ENCODE results near the gene JAK2. TPM values are rescaled to one million over a fixed set of nuclear protein-coding genes. Genes with fewer than 3 reads are reported as not detected.
"Not testable (repeated sequence)": the region's sequence is repeated elsewhere in the genome, so short reads cannot be mapped to it uniquely, and the experiment has no call there.

The JAK2 gene
- total RNA-seq, 1 donor from 2014 or later = 9.0 TPM

DNA sequence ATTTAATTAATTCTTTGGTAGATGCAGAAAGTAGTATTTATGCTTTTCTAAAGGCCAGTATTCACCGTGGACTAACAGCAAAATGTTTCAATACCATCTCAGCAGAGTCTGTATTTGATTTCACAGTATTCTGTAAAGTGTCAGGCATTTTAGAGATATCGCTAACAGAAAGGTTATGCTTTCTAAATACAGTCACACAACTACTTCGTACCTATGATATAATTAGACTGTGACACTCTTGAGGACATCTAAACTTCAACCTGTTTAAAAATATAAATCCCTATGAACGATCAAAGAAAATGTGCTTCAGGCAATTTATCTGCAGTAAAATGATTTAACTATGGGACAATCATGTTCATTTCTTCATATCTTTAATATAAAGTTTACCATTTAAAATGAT, 41.7 kb upstream of the JAK2 start:
- H3K36me3 ChIP-seq (ENCODE audit: control insufficient read depth, insufficient read depth, low read length) = no peaks in the 10 kb centered on the region
- H3K27me3 ChIP-seq (ENCODE audit: control insufficient read depth, insufficient read depth, low read length) = no peaks in the 10 kb centered on the region
- no peak for FAIRE-seq
- no peak for DNase-seq (ENCODE audit: low read depth)
- TF ChIP-seq, protein P1, sequence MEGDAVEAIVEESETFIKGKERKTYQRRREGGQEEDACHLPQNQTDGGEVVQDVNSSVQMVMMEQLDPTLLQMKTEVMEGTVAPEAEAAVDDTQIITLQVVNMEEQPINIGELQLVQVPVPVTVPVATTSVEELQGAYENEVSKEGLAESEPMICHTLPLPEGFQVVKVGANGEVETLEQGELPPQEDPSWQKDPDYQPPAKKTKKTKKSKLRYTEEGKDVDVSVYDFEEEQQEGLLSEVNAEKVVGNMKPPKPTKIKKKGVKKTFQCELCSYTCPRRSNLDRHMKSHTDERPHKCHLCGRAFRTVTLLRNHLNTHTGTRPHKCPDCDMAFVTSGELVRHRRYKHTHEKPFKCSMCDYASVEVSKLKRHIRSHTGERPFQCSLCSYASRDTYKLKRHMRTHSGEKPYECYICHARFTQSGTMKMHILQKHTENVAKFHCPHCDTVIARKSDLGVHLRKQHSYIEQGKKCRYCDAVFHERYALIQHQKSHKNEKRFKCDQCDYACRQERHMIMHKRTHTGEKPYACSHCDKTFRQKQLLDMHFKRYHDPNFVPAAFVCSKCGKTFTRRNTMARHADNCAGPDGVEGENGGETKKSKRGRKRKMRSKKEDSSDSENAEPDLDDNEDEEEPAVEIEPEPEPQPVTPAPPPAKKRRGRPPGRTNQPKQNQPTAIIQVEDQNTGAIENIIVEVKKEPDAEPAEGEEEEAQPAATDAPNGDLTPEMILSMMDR (IDR thresholded peaks at IDR 0.05; ENCODE audit: insufficient read depth, low read length, severe bottlenecking) = no peak
- H3K4me3 ChIP-seq (ENCODE audit: low read depth, low read length) = no peak overlapping the region

- H3K4me3 ChIP-seq (ENCODE audit: low read depth, low read length); H3K36me3 ChIP-seq (ENCODE audit: control insufficient read depth, insufficient read depth, low read length); H3K27me3 ChIP-seq (ENCODE audit: control insufficient read depth, insufficient read depth, low read length); FAIRE-seq: not testable (repeated sequence)
- DNase-seq (ENCODE audit: low read depth) = peak; percentile 69
These were observed 40.5 kb upstream of the JAK2 start for GRCh38 chr9:4944431-4945211.

- H3K36me3 ChIP-seq (ENCODE audit: control insufficient read depth, insufficient read depth, low read length) = no peaks in the 10 kb centered on the region
- TF ChIP-seq, protein P1 (IDR thresholded peaks at IDR 0.05; ENCODE audit: insufficient read depth, low read length, severe bottlenecking) = no peak
- FAIRE-seq = no peak
These were observed 38.1 kb upstream of the JAK2 start for GRCh38 chr9:4946937-4947336.

DNA sequence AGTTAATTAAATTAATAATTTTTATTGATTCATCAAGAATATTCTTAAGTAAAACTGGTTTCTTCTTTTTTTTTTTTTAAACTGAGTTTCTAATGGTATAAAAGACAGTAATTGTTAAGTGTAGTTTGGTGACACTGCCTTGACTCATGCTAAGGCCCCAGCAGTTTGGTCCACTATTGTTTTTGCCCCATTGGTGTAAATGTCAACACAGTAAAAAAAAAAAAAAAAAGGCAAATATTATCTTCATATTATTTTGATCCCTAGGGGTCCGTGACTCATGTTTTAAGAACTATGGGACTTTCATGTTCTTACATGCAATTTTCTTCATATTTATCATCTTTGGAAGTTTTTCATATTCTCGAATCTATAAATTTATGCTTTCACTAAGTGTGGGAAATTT, 29.2 kb upstream of the JAK2 start:
- peak; percentile 82 for DNase-seq (ENCODE audit: low read depth)
- H3K27me3 ChIP-seq (ENCODE audit: control insufficient read depth, insufficient read depth, low read length) = no peaks in the 10 kb centered on the region
- no peaks in the 10 kb centered on the region for H3K36me3 ChIP-seq (ENCODE audit: control insufficient read depth, insufficient read depth, low read length)
- TF ChIP-seq, protein P1 (IDR thresholded peaks at IDR 0.05; ENCODE audit: insufficient read depth, low read length, severe bottlenecking) = no peak
- no peak overlapping the region for H3K4me3 ChIP-seq (ENCODE audit: low read depth, low read length)
- FAIRE-seq = no peak

More at GRCh38 chr9:4946937-4947336, 38.1 kb upstream of the JAK2 start:
- DNase-seq (ENCODE audit: low read depth) = no peak
- no peaks in the 10 kb centered on the region for H3K27me3 ChIP-seq (ENCODE audit: control insufficient read depth, insufficient read depth, low read length)
- no peak overlapping the region for H3K4me3 ChIP-seq (ENCODE audit: low read depth, low read length)

GRCh38 chr9:4959031-4959430, 26.0 kb upstream of the JAK2 start:
- Histone ChIP-seq H3K36me3 (ENCODE audit: control insufficient read depth, insufficient read depth, low read length) (no peaks in the 10 kb centered on the region), H3K27me3 (ENCODE audit: control insufficient read depth, insufficient read depth, low read length) (no peaks in the 10 kb centered on the region), H3K4me3 (ENCODE audit: low read depth, low read length) (no peak overlapping the region)
- FAIRE-seq = no peak
- no peak for DNase-seq (ENCODE audit: low read depth)
- TF ChIP-seq, protein P1 (IDR thresholded peaks at IDR 0.05; ENCODE audit: insufficient read depth, low read length, severe bottlenecking) = no peak

DNA sequence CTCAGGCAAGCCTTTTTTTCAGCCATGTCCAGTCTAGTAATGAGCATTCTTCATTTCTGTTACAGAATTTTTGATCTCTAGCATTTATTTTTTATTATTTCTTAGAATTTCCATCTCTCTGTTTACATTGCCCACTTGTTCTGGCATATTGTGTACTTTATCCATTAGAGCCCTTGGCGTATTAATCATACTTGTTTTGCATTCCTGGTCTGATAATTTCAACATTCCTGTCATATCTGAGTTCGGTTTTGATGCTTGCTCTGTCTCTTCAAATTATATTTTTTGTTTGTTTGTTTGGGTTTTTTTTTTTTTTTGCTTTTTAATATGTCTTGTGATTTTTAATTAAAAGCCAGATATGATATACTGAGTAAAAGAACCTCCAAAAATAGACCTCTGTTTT, 23.0 kb upstream of the JAK2 start:
- FAIRE-seq (no peak), DNase-seq (ENCODE audit: low read depth) (no peak)
- H3K27me3 ChIP-seq (ENCODE audit: control insufficient read depth, insufficient read depth, low read length) = no peaks in the 10 kb centered on the region
- no peak overlapping the region for H3K4me3 ChIP-seq (ENCODE audit: low read depth, low read length)
- TF ChIP-seq, protein P1 (IDR thresholded peaks at IDR 0.05; ENCODE audit: insufficient read depth, low read length, severe bottlenecking) = no peak
- H3K36me3 ChIP-seq (ENCODE audit: control insufficient read depth, insufficient read depth, low read length) = no peaks in the 10 kb centered on the region
